Stimulated activated CD8-positive, alpha-beta memory T cell treated with anti-CD3 and anti-CD28 coated beads, Interleukin-15, amount 100 ng/mL, for 1 hour (primary cell): ENCODE data around the gene NLRC5.
"Not testable (repeated sequence)": the region's sequence is repeated elsewhere in the genome, so short reads cannot be mapped to it uniquely, and the experiment has no call there.

Experiments
- DNase-seq: peaks from one replicate; pipeline ENCODE4 v3.0.0-alpha.2; 2020; ENCODE audit warnings: low read depth

NLRC5 gene

GRCh38 chr16:57000271-57001025 is 11.1 kb downstream of the NLRC5 start:
- DNase-seq, result no peak

GRCh38 chr16:57001026-57001679 is 11.8 kb downstream of the NLRC5 start:
- DNase-seq, result no peak

GRCh38 chr16:57003439-57004386 is 14.4 kb downstream of the NLRC5 start:
- DNase-seq, result no peak

- DNase-seq, result no peak
These were observed 15.3 kb downstream of the NLRC5 start for GRCh38 chr16:57004387-57005250.

GRCh38 chr16:57005597-57005996 is 16.2 kb downstream of the NLRC5 start:
- DNase-seq, result not testable (repeated sequence)

GRCh38 chr16:57007050-57007449 is 17.7 kb downstream of the NLRC5 start:
- DNase-seq, result no peak

- no peak for DNase-seq
These were observed 18.2 kb downstream of the NLRC5 start for GRCh38 chr16:57007530-57007929.

- DNase-seq, result no peak
These were observed 19.1 kb downstream of the NLRC5 start for GRCh38 chr16:57008440-57008839.

GRCh38 chr16:57009643-57010170 is 20.4 kb downstream of the NLRC5 start:
- no peak for DNase-seq

- DNase-seq, result no peak
These were observed 23.0 kb downstream of the NLRC5 start for GRCh38 chr16:57012353-57012752.

GRCh38 chr16:57013229-57013628 is 23.9 kb downstream of the NLRC5 start:
- no peak for DNase-seq

GRCh38 chr16:57013902-57014301 is 24.5 kb downstream of the NLRC5 start:
- DNase-seq, result no peak

- no peak for DNase-seq
These were observed 26.9 kb downstream of the NLRC5 start for GRCh38 chr16:57016301-57016700.

GRCh38 chr16:57016831-57017230 is 27.5 kb downstream of the NLRC5 start:
- no peak for DNase-seq

GRCh38 chr16:57017251-57017650 is 27.9 kb downstream of the NLRC5 start:
- DNase-seq, result no peak

GRCh38 chr16:57019746-57020145 is 30.4 kb downstream of the NLRC5 start:
- DNase-seq, result no peak

GRCh38 chr16:57020651-57021050 is 31.3 kb downstream of the NLRC5 start:
- no peak for DNase-seq

GRCh38 chr16:57021757-57022156 is 32.4 kb downstream of the NLRC5 start:
- no peak for DNase-seq

GRCh38 chr16:57022445-57022844 is 33.1 kb downstream of the NLRC5 start:
- no peak for DNase-seq

GRCh38 chr16:57023541-57024249 is 34.3 kb downstream of the NLRC5 start:
- DNase-seq, result peak; percentile 66
